ENCODE measurements around the gene IFITM2. TPM values are rescaled to one million over a fixed set of nuclear protein-coding genes. Genes with fewer than 3 reads are reported as not detected.

The IFITM2 gene
- total and polyA plus RNA-seq, 10 donors = 507 to 1,635 (median 979) TPM

- H3K9me3 ChIP-seq = peaks cover 0 to 6% (median 0%) of the 10 kb centered on the region in 8 donors
- H3K4me1 ChIP-seq = peaks cover 26 to 72% (median 47%) of the 10 kb centered on the region in 6 donors
- peaks cover 0 to 14% (median 0%) of the 10 kb centered on the region in 6 donors for H3K36me3 ChIP-seq
- DNase-seq = peak; percentile 75
- 81 to 86% (median 84%) methylated on average over 21 of the region's 21 CpGs for WGBS, 5 donors
- peak within 1 kb of the TSS; percentile 35 to 77 (median 48) for H3K4me3 ChIP-seq
- H3K27ac ChIP-seq = peak within 1 kb of the TSS in 6 of 8 donors; percentile 26 to 89 (median 72)
- H3K27me3 ChIP-seq (replicated peaks in 1 of 7) = peaks cover 0 to 53% (median 48%) of the 10 kb centered on the region in 7 donors
- TF ChIP-seq POLR2AphosphoS5 (IDR thresholded peaks at IDR 0.05) (peak in 1 of 3 donors; percentile 60), POLR2A (IDR thresholded peaks at IDR 0.05) (no peak)
- intact Hi-C loops (cut with DNase I; ENCODE audit: low total_unique reads) = no loop called here
Observed at GRCh38 chr11:278001-278951, 29.3 kb upstream of the IFITM2 start, which contains the start of gene NLRP6. NLRP6 (plus strand) TSS chr11:278407; CDS start chr11:278570, 163 bp downstream.

- Histone ChIP-seq H3K9me3 (peaks cover 0 to 6% (median 0%) of the 10 kb centered on the region in 8 donors), H3K4me1 (peaks cover 26 to 82% (median 47%) of the 10 kb centered on the region in 6 donors), H3K27me3 (replicated peaks in 1 of 7) (peaks cover 0 to 64% (median 48%) of the 10 kb centered on the region in 7 donors), H3K27ac (peak overlapping the region in 7 of 8 donors; percentile 26 to 89 (median 63)), H3K36me3 (peaks cover 0 to 23% (median 0%) of the 10 kb centered on the region in 6 donors), H3K4me3 (peak overlapping the region; percentile 35 to 77 (median 48))
- no peak for TF ChIP-seq CTCF (IDR thresholded peaks at IDR 0.05 in 8 of 11, conservative IDR thresholded peaks at IDR 0.05 in 3 of 11)
- TF ChIP-seq POLR2A (IDR thresholded peaks at IDR 0.05) = peak in 1 of 3 donors; percentile 60
- peak; percentile 69 to 92 (median 89) for TF ChIP-seq POLR2AphosphoS5 (IDR thresholded peaks at IDR 0.05)
- DNase-seq = peak; percentile 91
- intact Hi-C loops (cut with DNase I; ENCODE audit: low total_unique reads) = no loop called here
- 12 to 27% (median 20%) methylated on average over 42 to 97 of the region's 97 CpGs for WGBS, 5 donors
Observed at GRCh38 chr11:279040-279965, 28.3 kb upstream of the IFITM2 start.

- peaks cover 0 to 32% (median 0%) of the 10 kb centered on the region in 6 donors for H3K36me3 ChIP-seq
- TF ChIP-seq CTCF (IDR thresholded peaks at IDR 0.05 in 8 of 11, conservative IDR thresholded peaks at IDR 0.05 in 3 of 11) (no peak), POLR2AphosphoS5 (IDR thresholded peaks at IDR 0.05) (peak; percentile 21 to 74 (median 68))
- DNase-seq = peak; percentile 92
- peak overlapping the region; percentile 35 to 77 (median 48) for H3K4me3 ChIP-seq
- H3K27me3 ChIP-seq (replicated peaks in 1 of 7) = peaks cover 0 to 72% (median 48%) of the 10 kb centered on the region in 7 donors
- peaks cover 0 to 6% (median 0%) of the 10 kb centered on the region in 8 donors for H3K9me3 ChIP-seq
- WGBS, 5 donors = 3 to 11% (median 6%) methylated on average over 20 to 85 of the region's 85 CpGs
- peaks cover 26 to 82% (median 47%) of the 10 kb centered on the region in 6 donors for H3K4me1 ChIP-seq
- intact Hi-C loops (cut with DNase I; ENCODE audit: low total_unique reads) = no loop called here
- peak overlapping the region in 7 of 8 donors; percentile 26 to 89 (median 63) for H3K27ac ChIP-seq
Observed at GRCh38 chr11:279966-280705, 27.5 kb upstream of the IFITM2 start.

Measured in spleen (tissue), 11 donors.